Activated T-helper 1 cell treated with anti-CD3 and anti-CD28 coated beads, Interleukin-2, amount 50 U/mL, for 16 hours (primary cell): ENCODE measurements around the gene YOD1.
A peak's percentile ranks its signal among the peaks of the same experiment; 100 is the strongest.

Experiments used
- DNase-seq, 2 donors: peaks; one replicate each; pipeline ENCODE4 v3.0.0-alpha.2; 2020; ENCODE audit warnings: low read depth in 1 of 2, low spot score in 1 of 2

YOD1 gene

DNA sequence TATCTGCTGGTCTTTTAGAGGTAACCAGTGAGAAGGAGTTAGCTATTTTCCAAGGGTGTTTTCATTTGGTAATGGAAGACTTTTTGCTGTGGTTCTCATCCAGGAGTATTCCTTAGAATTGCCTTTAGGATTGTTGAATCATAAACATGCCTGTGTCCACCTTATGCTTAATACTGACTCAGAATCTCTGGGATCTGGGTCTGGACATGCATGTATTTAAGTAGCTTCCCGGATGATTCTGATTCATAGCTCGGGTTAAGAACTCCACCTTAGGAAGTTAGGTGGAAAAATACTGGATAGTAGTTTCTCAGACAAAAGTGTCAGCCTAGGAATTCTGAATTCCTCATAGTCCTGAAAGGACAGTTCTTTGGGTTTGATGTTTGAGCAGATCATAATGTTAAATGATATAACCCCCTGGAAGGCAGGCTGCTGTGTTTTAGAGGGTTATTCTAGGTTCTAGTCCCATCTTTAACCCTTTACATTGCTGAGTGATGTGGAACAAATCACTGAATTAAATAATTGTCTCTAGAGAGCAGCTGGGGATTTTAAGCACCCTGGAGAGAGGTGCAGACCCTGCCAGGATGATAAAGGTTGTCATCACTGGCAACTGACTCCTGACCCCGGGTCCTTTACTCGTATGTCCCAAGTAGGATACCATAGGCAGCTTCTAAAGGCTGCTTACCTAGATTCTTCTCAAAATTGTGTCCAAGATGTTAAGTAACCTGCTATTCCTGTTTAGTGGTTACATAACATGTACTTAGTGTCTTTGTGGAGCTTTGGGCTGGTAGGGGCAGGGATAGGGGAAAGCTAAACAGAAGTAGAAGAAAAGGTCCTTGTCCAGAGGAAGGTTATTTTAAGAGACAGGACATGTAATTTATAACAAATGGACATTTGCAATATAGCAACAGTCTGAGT lies 23.2 kb upstream of the YOD1 start:
- no peak for DNase-seq

DNA sequence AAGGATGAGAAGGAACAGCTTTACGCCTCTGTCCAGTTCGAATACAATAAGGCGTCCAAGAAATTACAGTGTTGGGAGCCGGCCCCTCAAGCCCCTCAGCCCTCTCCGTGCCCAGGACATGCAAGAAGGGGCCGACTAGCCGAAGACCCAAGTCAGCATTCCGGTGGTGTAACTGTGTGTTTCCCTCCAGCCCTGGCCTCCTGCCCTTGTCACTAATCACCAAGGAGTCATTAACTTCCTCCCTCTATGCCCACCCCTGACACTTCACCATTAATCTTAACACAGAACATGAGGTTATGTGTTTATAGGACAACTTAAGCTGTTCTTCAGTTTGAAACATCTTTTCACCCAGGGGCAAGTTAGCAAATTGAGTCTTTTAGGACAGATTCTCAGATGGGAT lies 21.2 kb upstream of the YOD1 start:
- no peak for DNase-seq

GRCh38 chr1:207071426-207071825 lies 20.4 kb upstream of the YOD1 start:
- DNase-seq: no peak

DNA sequence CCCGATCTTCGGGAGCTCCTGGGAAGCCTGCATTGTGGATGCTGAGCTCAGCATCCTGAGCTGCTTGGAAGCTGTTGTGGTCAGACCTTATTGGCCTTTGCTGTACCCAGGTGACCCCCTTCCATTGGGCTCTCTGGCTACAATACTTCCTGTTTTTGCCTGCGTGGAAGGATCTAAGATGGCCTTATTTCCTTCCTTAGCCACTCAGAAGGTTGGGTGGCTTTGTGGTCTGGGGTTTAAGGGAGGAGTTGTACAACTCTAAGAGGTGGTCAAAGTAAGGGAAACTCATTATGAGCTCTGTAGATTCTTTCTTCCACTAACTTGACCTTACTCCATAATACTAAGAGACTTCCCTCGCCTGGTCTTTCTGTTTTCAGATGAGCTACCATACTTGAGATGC lies 19.8 kb upstream of the YOD1 start:
- no peak for DNase-seq

DNA sequence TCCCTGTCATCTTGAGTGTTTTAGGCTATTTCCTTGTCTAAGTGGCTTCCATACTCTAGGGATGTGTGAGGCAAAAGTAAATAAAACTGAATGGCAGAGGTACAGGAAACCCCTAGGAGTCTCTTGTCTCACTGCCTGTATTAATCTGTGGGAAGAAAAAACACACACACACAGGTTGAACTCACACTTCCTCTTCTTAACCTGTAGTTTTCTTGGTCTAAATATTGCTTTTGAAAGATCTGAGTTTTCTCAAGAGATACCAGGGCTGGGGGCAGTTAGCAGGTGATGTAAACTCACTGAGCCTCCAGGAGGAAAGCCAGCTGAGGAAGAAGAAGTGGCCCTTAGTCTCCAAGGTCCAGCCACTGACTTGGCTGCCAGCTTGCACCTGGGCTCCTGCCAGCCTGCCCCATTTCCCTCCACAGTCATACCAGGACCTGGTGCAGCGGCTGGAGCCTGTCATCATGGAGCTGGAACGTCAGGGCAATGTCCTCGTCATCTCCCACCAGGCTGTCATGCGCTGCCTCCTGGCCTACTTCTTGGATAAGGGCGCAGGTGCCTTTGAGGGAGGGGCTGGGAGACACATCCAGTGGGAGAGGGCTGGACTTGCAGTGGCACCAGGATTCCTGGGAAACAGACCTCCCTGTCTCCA lies 19.0 kb upstream of the YOD1 start:
- no peak for DNase-seq

DNA sequence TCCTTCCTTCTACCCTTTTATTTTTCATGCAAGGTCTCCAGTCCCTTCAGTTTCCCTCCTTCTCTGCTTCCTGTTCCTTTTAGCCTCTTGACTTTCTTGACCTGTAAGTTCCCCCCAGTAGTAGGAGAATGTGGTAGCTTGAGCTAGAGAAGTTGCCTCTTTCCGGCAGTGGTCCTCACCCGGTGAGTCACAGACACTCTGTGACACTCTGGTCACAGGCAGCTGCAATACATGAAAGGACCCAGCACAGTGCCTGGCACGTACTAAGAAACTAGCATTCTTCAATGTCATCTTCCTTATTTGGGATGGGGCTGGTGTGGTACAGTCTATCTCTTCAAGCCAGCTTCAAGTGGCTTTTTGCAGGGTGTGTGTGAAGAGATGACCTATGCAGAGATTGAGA lies 18.1 kb upstream of the YOD1 start:
- no peak for DNase-seq

DNA sequence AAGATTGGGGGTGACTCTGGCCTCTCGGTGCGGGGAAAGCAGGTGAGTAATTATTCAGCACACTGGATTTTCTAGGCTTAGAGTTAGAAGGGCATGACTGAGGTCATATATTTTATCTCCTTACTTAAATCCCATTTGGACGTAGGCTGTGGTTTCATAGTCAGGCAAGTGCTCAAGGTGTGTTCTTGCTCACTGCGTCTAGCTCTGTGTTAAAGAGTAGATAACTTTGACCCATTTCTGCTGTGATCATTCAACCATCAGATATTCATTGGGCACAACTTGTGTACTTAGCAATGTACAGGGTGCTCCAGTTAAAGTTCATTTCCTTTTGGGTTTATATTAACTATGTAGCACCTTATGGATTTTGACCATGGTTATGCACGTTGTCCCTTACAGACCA lies 16.7 kb upstream of the YOD1 start:
- DNase-seq: no peak

GRCh38 chr1:207067185-207067584 lies 16.2 kb upstream of the YOD1 start:
- DNase-seq: no peak

GRCh38 chr1:207064561-207064960 lies 13.6 kb upstream of the YOD1 start:
- DNase-seq: no peak

GRCh38 chr1:207063014-207063413 lies 12.0 kb upstream of the YOD1 start:
- DNase-seq: no peak

DNA sequence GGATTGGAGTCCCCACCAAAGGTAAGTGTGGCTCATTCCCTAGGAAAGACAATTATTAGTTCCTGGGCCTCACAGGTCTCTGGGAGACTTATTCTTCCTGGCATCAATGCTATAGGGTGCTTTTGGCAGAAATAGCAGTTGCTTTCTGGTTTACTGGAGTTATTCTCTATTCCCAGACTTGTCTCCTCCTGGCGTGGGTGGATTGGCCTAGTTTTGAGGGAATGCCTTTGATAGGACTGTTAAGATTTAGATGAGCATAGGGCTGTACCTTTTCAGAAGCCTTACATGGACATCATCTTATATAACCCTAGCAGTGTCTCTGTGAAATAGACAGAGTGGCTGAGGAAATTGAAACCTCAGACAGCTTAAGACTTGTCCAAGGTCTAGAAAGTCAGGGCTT lies 11.1 kb upstream of the YOD1 start:
- DNase-seq: no peak

- DNase-seq: no peak
These were observed 9.6 kb upstream of the YOD1 start for GRCh38 chr1:207060596-207060995.

GRCh38 chr1:207059881-207060280 lies 8.9 kb upstream of the YOD1 start:
- no peak for DNase-seq

DNA sequence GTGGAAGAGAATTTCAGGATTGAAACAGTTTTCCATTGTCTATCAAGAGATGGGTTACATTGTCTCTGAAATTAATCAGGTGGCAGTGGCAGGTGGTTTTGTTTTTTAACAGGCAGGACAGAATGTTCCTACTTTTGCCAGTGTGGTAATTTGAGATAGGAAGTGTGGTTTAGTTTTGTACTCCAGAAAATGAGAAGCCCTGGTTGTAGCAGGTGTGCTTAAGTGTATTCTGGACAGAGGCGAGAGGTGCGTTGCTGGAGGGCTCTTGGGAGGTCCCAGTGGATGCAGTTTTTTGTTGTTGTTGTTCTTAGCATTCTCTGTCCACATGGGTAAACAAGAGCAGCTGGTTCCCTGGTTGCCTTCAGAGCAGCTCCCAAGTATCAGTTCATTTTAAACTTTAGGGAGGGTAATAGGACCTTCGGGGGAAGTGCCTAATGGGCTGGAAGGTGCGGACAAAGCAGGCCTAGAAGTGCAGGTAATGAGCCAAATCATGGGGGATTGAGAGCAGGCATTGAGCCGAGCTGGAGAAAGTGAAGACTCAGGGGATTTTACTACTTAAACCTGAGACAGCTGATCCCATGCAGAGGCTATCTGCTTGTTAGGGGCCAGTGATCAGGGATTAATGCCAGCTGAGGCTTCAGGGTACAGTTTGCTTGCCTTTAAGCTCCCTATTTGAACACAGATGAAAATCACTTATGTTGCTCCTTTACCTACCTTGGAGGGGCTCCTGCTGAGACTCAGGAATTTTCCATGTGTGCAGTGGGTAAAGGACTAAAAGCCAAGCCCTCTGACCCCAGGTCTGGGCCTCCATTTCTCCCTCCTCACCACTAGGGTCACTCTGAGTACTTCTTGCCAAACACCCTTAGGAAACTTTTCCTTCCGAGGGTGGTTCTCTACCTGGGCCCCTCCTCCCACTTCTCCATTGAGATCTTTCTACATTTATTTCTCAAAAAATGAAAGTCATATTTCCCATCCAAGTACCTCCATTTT lies 8.2 kb upstream of the YOD1 start:
- no peak for DNase-seq

DNA sequence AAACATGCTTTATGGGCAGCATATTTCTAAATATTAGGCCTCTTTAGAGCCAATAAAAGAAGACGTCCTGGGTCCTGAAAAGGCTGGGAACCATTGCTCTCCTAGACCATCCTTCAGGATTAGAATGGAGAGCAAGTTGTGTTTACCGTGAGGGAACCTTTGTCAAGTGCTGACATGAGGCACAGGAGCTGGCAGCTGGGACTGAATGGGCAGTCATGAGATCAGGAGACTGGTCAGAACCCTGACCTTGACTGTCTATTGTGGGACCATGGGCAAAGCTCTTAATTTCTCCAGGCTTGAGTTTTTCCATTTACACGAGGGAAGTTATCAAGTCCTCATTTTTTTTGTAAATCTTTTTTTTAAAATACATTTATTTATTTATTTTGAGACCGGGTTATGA lies 7.2 kb upstream of the YOD1 start:
- no peak for DNase-seq

- DNase-seq: no peak
These were observed 5.7 kb upstream of the YOD1 start for GRCh38 chr1:207056673-207057072.

GRCh38 chr1:207055386-207056001 lies 4.5 kb upstream of the YOD1 start:
- no peak for DNase-seq

DNA sequence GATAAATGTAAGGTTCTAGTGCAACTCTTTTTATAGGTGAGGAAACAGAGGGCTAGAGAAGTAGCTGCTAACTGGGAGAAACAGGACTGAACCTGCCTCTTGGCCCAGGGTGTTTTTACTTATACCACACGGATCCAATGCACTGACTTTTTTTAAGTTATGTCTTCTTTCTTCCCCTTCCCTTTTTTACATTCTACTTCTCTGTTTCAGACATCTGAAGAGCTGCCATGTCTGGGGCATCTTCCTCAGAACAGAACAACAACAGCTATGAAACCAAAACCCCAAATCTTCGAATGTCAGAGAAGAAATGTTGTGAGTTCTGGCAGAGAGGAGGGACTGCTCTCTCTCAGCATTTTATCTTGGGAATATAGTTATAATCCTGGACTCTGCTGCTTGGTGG lies 3.5 kb upstream of the YOD1 start:
- DNase-seq: no peak

DNA sequence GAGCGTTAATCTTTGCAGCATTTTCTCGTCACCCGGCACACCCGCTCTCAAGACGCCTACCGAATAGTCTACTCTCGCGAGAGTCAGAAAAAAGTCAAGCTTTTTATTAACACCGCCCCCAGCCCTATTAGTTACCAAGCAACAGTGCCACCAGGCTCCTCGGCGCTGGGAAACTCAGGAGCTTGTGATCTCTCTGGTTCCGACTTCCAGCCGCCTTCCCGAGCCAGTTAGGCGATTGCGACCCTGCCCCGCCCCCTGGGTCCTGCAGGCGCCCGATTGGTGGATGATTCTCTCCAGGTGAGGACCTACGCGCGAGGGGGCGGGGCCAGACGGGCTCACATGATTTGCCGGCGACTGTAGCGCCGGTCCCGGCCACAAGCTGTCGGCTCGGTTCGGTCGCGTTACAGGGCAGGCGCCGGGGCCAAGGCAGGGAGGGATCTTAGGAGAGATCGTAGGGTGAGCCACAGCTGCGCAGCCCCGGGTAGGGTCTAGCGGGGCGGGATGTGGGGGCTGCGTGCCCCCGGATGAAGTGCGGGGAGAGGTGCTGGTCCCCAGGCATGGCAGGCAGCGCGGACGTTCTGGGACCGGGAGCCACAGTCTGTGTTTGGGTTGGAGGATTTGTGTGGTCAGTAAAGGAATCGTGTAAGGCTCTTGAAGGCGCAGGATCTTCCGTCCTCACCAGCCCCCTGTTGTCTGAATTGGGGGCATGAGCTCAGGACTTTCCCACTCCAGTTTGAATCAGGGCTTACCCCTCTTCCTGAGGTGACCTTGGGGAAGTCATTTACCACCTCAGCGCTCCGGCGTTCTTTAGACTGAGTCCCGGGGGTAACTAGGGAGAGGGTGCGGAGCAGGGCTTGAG lies 2.1 kb upstream of the YOD1 start, which contains the start of gene PFKFB2:
TSS of gene PFKFB2 (plus strand) at position 365 of the 859 bp plus-strand sequence. CDS start 1,443 bp downstream, outside the sequence.
- DNase-seq: peak; percentile 82 to 88
